NT2/D1 (cell line): ENCODE results near the gene UGT1A9.

Experiments used
- DNase-seq: peaks from one replicate; pipeline ENCODE4 v3.0.0-alpha.2; 2011; ENCODE audit warnings: low read depth, low spot score
- H3K27me3 ChIP-seq: 2 replicates; pipeline ENCODE4 v1.6.0; 2011; ENCODE audit warnings: mild to moderate bottlenecking; ENCODE audit not compliant: insufficient read length, insufficient read depth
- H3K36me3 ChIP-seq: 2 replicates; pipeline ENCODE4 v1.6.1; 2011; ENCODE audit warnings: mild to moderate bottlenecking, low read length, mixed read lengths; ENCODE audit not compliant: insufficient read depth, insufficient read length
- H3K4me1 ChIP-seq: 2 replicates; pipeline ENCODE4 v1.5.1; 2011; ENCODE audit not compliant: insufficient read depth, insufficient read length
- H3K4me3 ChIP-seq: 2 replicates; pipeline ENCODE4 v1.5.1; 2011; ENCODE audit warnings: low read depth; ENCODE audit not compliant: insufficient read length
- H3K9ac ChIP-seq: 2 replicates; pipeline ENCODE4 v1.6.0; 2011; ENCODE audit warnings: low read depth; ENCODE audit not compliant: insufficient read length
- H3K9me3 ChIP-seq: 2 replicates; pipeline ENCODE4 v1.5.1; 2011; ENCODE audit warnings: mild to moderate bottlenecking, low read length; ENCODE audit not compliant: insufficient read depth
- SUZ12 ChIP-seq: IDR thresholded peaks from 2 replicates; pipeline ENCODE4 v1.6.1; 2011; ENCODE audit not compliant: insufficient read length, insufficient read depth; ENCODE audit errors: extremely low read depth
- YY1 ChIP-seq: IDR thresholded peaks from 2 replicates; pipeline ENCODE4 v1.6.1; 2011; ENCODE audit not compliant: insufficient read length, insufficient read depth
- ZNF274 ChIP-seq: IDR thresholded peaks from 2 replicates; pipeline ENCODE4 v1.6.1; 2011; ENCODE audit warnings: mild to moderate bottlenecking, low read depth, low read length

UGT1A9 gene

GRCh38 chr2:233810385-233810784 is 138.7 kb downstream of the UGT1A9 start:
- TF ChIP-seq SUZ12, result no peak
- no peak for TF ChIP-seq ZNF274
- TF ChIP-seq YY1, result no peak
- no peaks in the 10 kb centered on the region; the same call in 1 of the 2 replicates for H3K9me3 ChIP-seq
- H3K27me3 ChIP-seq, result no peaks in the 10 kb centered on the region
- H3K36me3 ChIP-seq, result no peaks in the 10 kb centered on the region
- no peaks in the 10 kb centered on the region for H3K4me1 ChIP-seq
- H3K9ac ChIP-seq, result no peak overlapping the region
- DNase-seq, result no peak
- H3K4me3 ChIP-seq, result no peak overlapping the region

- no peak overlapping the region for H3K4me3 ChIP-seq
- H3K9ac ChIP-seq, result no peak overlapping the region
- DNase-seq, result no peak
- no peaks in the 10 kb centered on the region for H3K36me3 ChIP-seq
- no peaks in the 10 kb centered on the region; the same call in 1 of the 2 replicates for H3K9me3 ChIP-seq
- H3K4me1 ChIP-seq, result no peaks in the 10 kb centered on the region
- no peaks in the 10 kb centered on the region for H3K27me3 ChIP-seq
- no peak for TF ChIP-seq YY1
- TF ChIP-seq ZNF274, result no peak
Observed at GRCh38 chr2:233811087-233811486, 139.4 kb downstream of the UGT1A9 start.

- Histone ChIP-seq H3K9me3 (no peaks in the 10 kb centered on the region), H3K4me3 (no peak overlapping the region), H3K36me3 (no peaks in the 10 kb centered on the region), H3K9ac (no peak overlapping the region), H3K27me3 (no peaks in the 10 kb centered on the region), H3K4me1 (no peaks in the 10 kb centered on the region)
- TF ChIP-seq ZNF274 (no peak), YY1 (no peak), SUZ12 (no peak)
- no peak for DNase-seq
Observed at GRCh38 chr2:233811732-233812131, 140.0 kb downstream of the UGT1A9 start.

GRCh38 chr2:233813236-233814055 is 141.7 kb downstream of the UGT1A9 start:
- H3K4me1 ChIP-seq, result no peaks in the 10 kb centered on the region
- H3K4me3 ChIP-seq, result no peak overlapping the region

GRCh38 chr2:233814056-233814835 is 142.5 kb downstream of the UGT1A9 start:
- DNase-seq, result no peak
- Histone ChIP-seq H3K4me3 (no peak overlapping the region), H3K9me3 (no peaks in the 10 kb centered on the region), H3K36me3 (no peaks in the 10 kb centered on the region), H3K27me3 (peaks cover 2% of the 10 kb centered on the region), H3K4me1 (no peaks in the 10 kb centered on the region), H3K9ac (no peak overlapping the region)
- TF ChIP-seq SUZ12 (no peak), ZNF274 (no peak), YY1 (no peak)

More at GRCh38 chr2:233813236-233814055, 141.7 kb downstream of the UGT1A9 start:
- Histone ChIP-seq H3K9me3 (no peaks in the 10 kb centered on the region), H3K27me3 (no peaks in the 10 kb centered on the region), H3K36me3 (no peaks in the 10 kb centered on the region), H3K9ac (no peak overlapping the region)
- TF ChIP-seq YY1 (no peak), SUZ12 (no peak), ZNF274 (no peak)
- DNase-seq, result no peak

- Histone ChIP-seq H3K27me3 (peaks cover 2% of the 10 kb centered on the region), H3K9ac (no peak overlapping the region), H3K36me3 (no peaks in the 10 kb centered on the region), H3K4me1 (no peaks in the 10 kb centered on the region), H3K9me3 (no peaks in the 10 kb centered on the region), H3K4me3 (no peak overlapping the region)
- no peak for TF ChIP-seq ZNF274
- no peak for TF ChIP-seq SUZ12
- no peak for TF ChIP-seq YY1
- DNase-seq, result no peak
Observed at GRCh38 chr2:233815861-233816260, 144.2 kb downstream of the UGT1A9 start.

GRCh38 chr2:233816334-233816733 is 144.6 kb downstream of the UGT1A9 start:
- no peak for DNase-seq
- H3K9ac ChIP-seq, result no peak overlapping the region
- TF ChIP-seq YY1, result no peak
- TF ChIP-seq SUZ12, result no peak
- TF ChIP-seq ZNF274, result no peak
- H3K4me3 ChIP-seq, result no peak overlapping the region
- H3K9me3 ChIP-seq, result no peaks in the 10 kb centered on the region
- H3K4me1 ChIP-seq, result no peaks in the 10 kb centered on the region
- H3K36me3 ChIP-seq, result no peaks in the 10 kb centered on the region
- peaks cover 2% of the 10 kb centered on the region for H3K27me3 ChIP-seq
